GM12892 (cell line): ENCODE data around the gene ZNF532.

Source experiments
- POLR2A ChIP-seq: IDR thresholded peaks from 2 replicates; pipeline ENCODE4 v1.6.1; 2011; ENCODE audit warnings: low read depth, low read length, control low read depth
- POLR2AphosphoS5 ChIP-seq: IDR thresholded peaks from 2 replicates; pipeline ENCODE4 v1.6.1; 2011; ENCODE audit warnings: low read depth, low read length, control low read depth
- TAF1 ChIP-seq: IDR thresholded peaks from 2 replicates; pipeline ENCODE4 v1.6.1; 2011; ENCODE audit warnings: low read depth, mild to moderate bottlenecking, control low read depth, low read length, borderline replicate concordance

DNA sequence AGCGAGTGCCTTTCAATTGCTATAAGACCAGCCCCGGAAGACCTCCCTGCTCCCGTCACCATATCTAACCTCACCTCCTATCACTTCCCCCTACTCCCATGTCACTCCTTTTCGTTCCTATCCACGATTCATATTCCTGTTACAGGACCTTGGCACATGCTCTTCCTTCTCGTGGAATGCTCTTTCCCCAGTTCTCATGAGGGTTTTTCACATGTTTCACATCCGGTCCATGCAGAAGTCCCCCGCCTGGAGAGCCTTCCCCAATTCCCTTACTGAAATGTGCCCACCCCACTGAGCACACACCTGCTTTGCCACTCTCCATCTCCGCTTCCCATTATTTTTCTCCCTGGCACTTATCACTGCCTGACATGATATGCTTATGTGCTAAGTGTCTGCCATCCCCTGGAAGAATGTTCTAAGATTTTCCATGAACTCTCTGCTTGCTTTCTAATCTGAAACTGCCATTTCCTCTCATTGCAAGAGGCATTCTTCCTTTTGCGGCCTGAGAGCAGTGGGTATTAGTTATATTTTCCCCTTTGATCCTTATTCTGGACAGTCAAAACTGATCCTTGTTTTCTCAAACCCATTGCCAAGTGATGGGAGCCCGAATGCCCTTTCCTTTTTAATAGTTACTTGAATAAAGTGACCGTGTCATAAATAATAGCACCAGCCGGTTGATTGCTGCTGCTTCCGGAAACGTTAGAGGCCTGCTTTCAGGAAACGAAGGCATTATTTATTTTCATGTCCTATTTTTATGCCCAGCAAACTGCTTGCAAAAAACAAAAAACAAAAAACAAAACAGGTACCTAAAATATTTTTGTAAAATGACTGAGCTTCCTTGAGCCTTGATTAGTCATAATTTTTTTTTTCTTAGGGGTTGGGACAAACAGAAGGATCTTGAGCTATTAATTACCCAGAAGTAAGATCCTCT lies 127.9 kb downstream of the ZNF532 start:
- TF ChIP-seq POLR2A (no peak), TAF1 (no peak), POLR2AphosphoS5 (no peak)
